IPS-20b (cell line): ENCODE results near the gene MTMR4.
"Not testable (repeated sequence)": the region's sequence is repeated elsewhere in the genome, so short reads cannot be mapped to it uniquely, and the experiment has no call there.

Source experiments
- H3K27ac ChIP-seq: one replicate; pipeline ENCODE4 v1.5.1; 2013; ENCODE audit warnings: low read length
- H3K27me3 ChIP-seq: 2 replicates; pipeline ENCODE4 v1.6.1; 2013; ENCODE audit warnings: mild to moderate bottlenecking, low read length, inconsistent platforms; ENCODE audit not compliant: insufficient read depth
- H3K36me3 ChIP-seq: 2 replicates; pipeline ENCODE4 v1.6.1; 2013; ENCODE audit warnings: low read depth, mild to moderate bottlenecking, inconsistent platforms, low read length, moderate library complexity; ENCODE audit not compliant: insufficient read depth
- H3K4me1 ChIP-seq: 2 replicates; pipeline ENCODE4 v1.6.1; 2013; ENCODE audit warnings: mild to moderate bottlenecking, control low read depth, inconsistent platforms, low read length, moderate library complexity; ENCODE audit not compliant: insufficient read depth
- H3K4me3 ChIP-seq: 2 replicates; pipeline ENCODE4 v1.5.1; 2013; ENCODE audit warnings: mild to moderate bottlenecking, low read length, inconsistent platforms
- H3K9ac ChIP-seq: 2 replicates; pipeline ENCODE4 v1.6.1; 2013; ENCODE audit warnings: low read depth, mild to moderate bottlenecking, inconsistent platforms, low read length, moderate library complexity
- H3K9me3 ChIP-seq: 2 replicates; pipeline ENCODE4 v1.6.1; 2013; ENCODE audit warnings: mild to moderate bottlenecking, low read depth, low read length, inconsistent platforms; ENCODE audit not compliant: insufficient read depth

Gene MTMR4

GRCh38 chr17:58506354-58507080 is 7.9 kb downstream of the MTMR4 start:
- H3K36me3 ChIP-seq, result peaks cover 100% of the 10 kb centered on the region
- H3K9me3 ChIP-seq, result no peaks in the 10 kb centered on the region
- no peaks in the 10 kb centered on the region for H3K27me3 ChIP-seq
- H3K27ac ChIP-seq, result no peak overlapping the region
- no peak overlapping the region for H3K9ac ChIP-seq
- H3K4me3 ChIP-seq, result no peak overlapping the region
- no peaks in the 10 kb centered on the region for H3K4me1 ChIP-seq

- Histone ChIP-seq H3K27ac (no peak overlapping the region), H3K27me3 (no peaks in the 10 kb centered on the region), H3K36me3 (peaks cover 93% of the 10 kb centered on the region), H3K4me3 (no peak overlapping the region), H3K9me3 (no peaks in the 10 kb centered on the region), H3K4me1 (no peaks in the 10 kb centered on the region), H3K9ac (no peak overlapping the region)
Observed at GRCh38 chr17:58504826-58505351, 9.5 kb downstream of the MTMR4 start.

- Histone ChIP-seq H3K4me3 (no peak overlapping the region), H3K36me3 (peaks cover 85% of the 10 kb centered on the region), H3K27me3 (no peaks in the 10 kb centered on the region), H3K27ac (no peak overlapping the region), H3K9ac (no peak overlapping the region), H3K4me1 (no peaks in the 10 kb centered on the region), H3K9me3 (no peaks in the 10 kb centered on the region)
Observed at GRCh38 chr17:58503866-58504265, 10.6 kb downstream of the MTMR4 start.

GRCh38 chr17:58503134-58503533 is 11.3 kb downstream of the MTMR4 start:
- H3K9ac ChIP-seq, H3K27me3 ChIP-seq, H3K4me3 ChIP-seq, H3K4me1 ChIP-seq, H3K27ac ChIP-seq, H3K9me3 ChIP-seq: not testable (repeated sequence)
- peaks cover 83% of the 10 kb centered on the region for H3K36me3 ChIP-seq

- no peak overlapping the region for H3K9ac ChIP-seq
- no peak overlapping the region for H3K4me3 ChIP-seq
- no peaks in the 10 kb centered on the region for H3K4me1 ChIP-seq
- no peaks in the 10 kb centered on the region for H3K9me3 ChIP-seq
- H3K27ac ChIP-seq, result no peak overlapping the region
- no peaks in the 10 kb centered on the region for H3K27me3 ChIP-seq
- H3K36me3 ChIP-seq, result peaks cover 83% of the 10 kb centered on the region
Observed at GRCh38 chr17:58501451-58501850, 13.0 kb downstream of the MTMR4 start.

- Histone ChIP-seq H3K4me1 (no peaks in the 10 kb centered on the region), H3K9ac (no peak overlapping the region), H3K36me3 (peaks cover 81% of the 10 kb centered on the region), H3K27ac (no peak overlapping the region), H3K4me3 (no peak overlapping the region), H3K9me3 (no peaks in the 10 kb centered on the region), H3K27me3 (no peaks in the 10 kb centered on the region)
Observed at GRCh38 chr17:58498177-58498828, 16.1 kb downstream of the MTMR4 start.

GRCh38 chr17:58493506-58493905 is 20.9 kb downstream of the MTMR4 start:
- no peak overlapping the region for H3K4me3 ChIP-seq
- H3K9me3 ChIP-seq, result no peaks in the 10 kb centered on the region
- H3K36me3 ChIP-seq, result peaks cover 96% of the 10 kb centered on the region
- no peak overlapping the region for H3K27ac ChIP-seq
- no peaks in the 10 kb centered on the region for H3K4me1 ChIP-seq
- no peaks in the 10 kb centered on the region for H3K27me3 ChIP-seq
- no peak overlapping the region for H3K9ac ChIP-seq

- H3K9me3 ChIP-seq, result no peaks in the 10 kb centered on the region
- H3K4me3 ChIP-seq, result no peak overlapping the region
- no peaks in the 10 kb centered on the region for H3K27me3 ChIP-seq
- no peaks in the 10 kb centered on the region for H3K4me1 ChIP-seq
- no peak overlapping the region for H3K9ac ChIP-seq
- H3K36me3 ChIP-seq, result peaks cover 89% of the 10 kb centered on the region
- no peak overlapping the region for H3K27ac ChIP-seq
Observed at GRCh38 chr17:58492238-58493121, 22.0 kb downstream of the MTMR4 start.

- no peak overlapping the region for H3K4me3 ChIP-seq
- peaks cover 80% of the 10 kb centered on the region for H3K36me3 ChIP-seq
- no peak overlapping the region for H3K9ac ChIP-seq
- no peaks in the 10 kb centered on the region for H3K4me1 ChIP-seq
- H3K27ac ChIP-seq, result no peak overlapping the region
- no peaks in the 10 kb centered on the region for H3K9me3 ChIP-seq
- no peaks in the 10 kb centered on the region for H3K27me3 ChIP-seq
Observed at GRCh38 chr17:58491510-58492045, 22.9 kb downstream of the MTMR4 start.

GRCh38 chr17:58488428-58488890 is 26.0 kb downstream of the MTMR4 start:
- Histone ChIP-seq H3K27me3 (no peaks in the 10 kb centered on the region), H3K9me3 (no peaks in the 10 kb centered on the region), H3K4me3 (no peak overlapping the region), H3K4me1 (no peaks in the 10 kb centered on the region), H3K36me3 (peaks cover 51% of the 10 kb centered on the region), H3K27ac (no peak overlapping the region), H3K9ac (no peak overlapping the region)

- H3K4me1 ChIP-seq, result no peaks in the 10 kb centered on the region
- no peak within 1 kb of the TSS for H3K9ac ChIP-seq
- H3K27ac ChIP-seq, result no peak within 1 kb of the TSS
- no peaks in the 10 kb centered on the region for H3K9me3 ChIP-seq
- no peaks in the 10 kb centered on the region for H3K27me3 ChIP-seq
- H3K4me3 ChIP-seq, result no peak within 1 kb of the TSS
- peaks cover 45% of the 10 kb centered on the region for H3K36me3 ChIP-seq
Observed at GRCh38 chr17:58487589-58488427, 26.6 kb downstream of the MTMR4 start, which contains the start of gene HSF5. TSS of gene HSF5 (minus strand) at chr17:58488408. CDS start at chr17:58488274, 134 bp downstream.
